A204.1 (cell line): ENCODE measurements around the gene FLVCR2.

Source experiments
- FAIRE-seq: peaks from 2 replicates; lab custom pipeline; 2012; peaks lifted over from hg19 to GRCh38; lab: Jason Lieb, UNC

FLVCR2 gene

GRCh38 chr14:75578102-75578785 lies at the start of gene FLVCR2:
Gene FLVCR2 (plus strand): TSS chr14:75578620. CDS start chr14:75578973, 353 bp downstream.
- no peak for FAIRE-seq

GRCh38 chr14:75531256-75531655 lies 47.2 kb upstream of the FLVCR2 start:
- no peak for FAIRE-seq

GRCh38 chr14:75531660-75532317 lies 46.6 kb upstream of the FLVCR2 start:
- no peak for FAIRE-seq

GRCh38 chr14:75533791-75534555 lies 44.4 kb upstream of the FLVCR2 start:
- no peak for FAIRE-seq

GRCh38 chr14:75535164-75535898 lies 43.1 kb upstream of the FLVCR2 start:
- FAIRE-seq, result no peak

GRCh38 chr14:75537071-75537470 lies 41.3 kb upstream of the FLVCR2 start:
- no peak for FAIRE-seq

- no peak for FAIRE-seq
These were observed 39.3 kb upstream of the FLVCR2 start for GRCh38 chr14:75539162-75539560.

- FAIRE-seq, result no peak
These were observed 38.6 kb upstream of the FLVCR2 start for GRCh38 chr14:75539561-75540478.

- FAIRE-seq, result no peak
These were observed 38.0 kb upstream of the FLVCR2 start for GRCh38 chr14:75540479-75540851.

- FAIRE-seq, result no peak
These were observed 35.8 kb upstream of the FLVCR2 start for GRCh38 chr14:75542588-75543091.

GRCh38 chr14:75543253-75543652 lies 35.2 kb upstream of the FLVCR2 start:
- FAIRE-seq, result no peak

- no peak for FAIRE-seq
These were observed 34.6 kb upstream of the FLVCR2 start for GRCh38 chr14:75543786-75544185.

- no peak for FAIRE-seq
These were observed 32.5 kb upstream of the FLVCR2 start for GRCh38 chr14:75545907-75546306.

- no peak for FAIRE-seq
These were observed 30.7 kb upstream of the FLVCR2 start for GRCh38 chr14:75547552-75548250.

- no peak for FAIRE-seq
These were observed 29.9 kb upstream of the FLVCR2 start for GRCh38 chr14:75548544-75548943.

- no peak for FAIRE-seq
These were observed 29.3 kb upstream of the FLVCR2 start for GRCh38 chr14:75549169-75549568.

- no peak for FAIRE-seq
These were observed 27.4 kb upstream of the FLVCR2 start for GRCh38 chr14:75551021-75551420.

GRCh38 chr14:75553157-75553556 lies 25.3 kb upstream of the FLVCR2 start:
- no peak for FAIRE-seq

GRCh38 chr14:75553761-75554364 lies 24.6 kb upstream of the FLVCR2 start:
- no peak for FAIRE-seq

- FAIRE-seq, result no peak
These were observed 23.9 kb upstream of the FLVCR2 start for GRCh38 chr14:75554482-75554881.
